HG03095 (cell line): ENCODE measurements around the gene PAMR1.

Experiments
- ATAC-seq: cut with Tn5 transposase; IDR thresholded peaks from one replicate; pipeline ENCODE4 v1.9.1; 2021; ENCODE audit warnings: moderate library complexity; ENCODE audit not compliant: unreplicated experiment

The PAMR1 gene

GRCh38 chr11:35461917-35462538 is 63.4 kb downstream of the PAMR1 start:
- ATAC-seq = no peak

DNA sequence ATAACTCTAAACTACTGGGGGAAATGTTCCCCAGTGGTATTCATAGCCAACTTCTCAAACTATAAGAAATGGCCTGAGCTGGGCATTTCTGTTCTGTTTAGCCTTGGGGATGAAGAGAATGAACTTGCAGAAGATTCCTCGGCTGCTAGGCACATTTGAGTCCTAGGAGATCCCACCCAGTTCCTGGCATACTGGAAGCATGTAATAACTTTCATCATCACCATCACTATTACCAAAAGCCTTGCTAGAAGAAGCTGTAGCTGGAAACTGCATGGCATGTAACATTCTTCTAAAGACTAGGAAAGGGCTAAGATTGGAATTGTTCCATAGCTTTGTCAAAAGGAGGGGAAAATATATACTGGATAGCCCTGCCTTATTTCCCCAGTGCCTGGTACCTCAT is 65.9 kb downstream of the PAMR1 start:
- no peak for ATAC-seq

DNA sequence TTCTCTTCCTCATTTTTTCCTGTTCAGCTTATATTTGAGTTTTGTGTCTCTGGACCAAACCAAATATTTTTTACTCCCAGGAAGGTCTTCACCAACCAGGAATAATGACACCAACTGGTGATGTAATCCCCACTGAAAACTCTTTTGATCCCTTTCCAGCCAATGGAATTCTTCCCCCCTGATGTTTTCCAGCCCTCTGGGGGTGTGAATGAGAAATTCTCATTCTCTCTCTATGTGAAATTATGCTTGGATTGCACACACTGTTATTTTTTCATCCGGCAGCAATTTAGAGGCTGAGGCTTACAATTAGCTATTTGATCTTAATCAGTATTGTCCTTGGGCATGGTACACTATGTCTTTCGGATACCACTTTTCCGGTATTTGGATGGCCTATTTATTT is 66.6 kb downstream of the PAMR1 start:
- no peak for ATAC-seq

GRCh38 chr11:35454362-35454761 is 71.1 kb downstream of the PAMR1 start:
- no peak for ATAC-seq

DNA sequence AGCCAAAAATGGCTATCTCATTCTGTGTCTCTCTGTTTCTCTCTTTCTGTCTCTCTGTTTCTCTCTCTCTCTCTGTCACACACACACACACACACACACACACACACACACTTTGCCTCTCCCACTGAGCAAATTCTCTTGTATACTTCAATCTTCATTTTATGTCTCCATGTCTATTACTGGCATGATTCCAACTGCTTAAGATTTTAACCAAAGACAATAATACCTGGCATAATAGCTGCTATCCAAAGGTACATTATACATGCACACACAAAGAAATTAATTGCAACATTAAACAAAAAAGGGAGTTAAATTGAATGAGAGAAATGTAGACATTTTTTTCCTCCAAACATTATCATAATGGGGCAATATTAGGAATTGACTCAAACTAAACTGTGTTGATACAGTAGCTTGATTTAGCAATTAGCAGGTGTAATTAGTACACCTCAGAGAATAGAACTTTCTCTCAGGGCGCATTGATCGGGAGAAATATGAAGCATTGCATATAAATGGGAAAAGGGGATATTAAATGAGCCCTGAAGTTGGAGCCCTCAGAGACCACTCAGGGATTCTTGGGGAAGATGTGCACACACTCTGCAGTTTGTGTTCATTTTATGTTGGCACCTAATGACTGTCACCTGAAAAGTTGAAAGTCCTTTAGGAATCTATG is 88.7 kb downstream of the PAMR1 start:
- no peak for ATAC-seq

GRCh38 chr11:35433588-35433987 is 91.8 kb downstream of the PAMR1 start:
- ATAC-seq = no peak

- no peak for ATAC-seq
Observed at GRCh38 chr11:35432464-35432863, 93.0 kb downstream of the PAMR1 start.

DNA sequence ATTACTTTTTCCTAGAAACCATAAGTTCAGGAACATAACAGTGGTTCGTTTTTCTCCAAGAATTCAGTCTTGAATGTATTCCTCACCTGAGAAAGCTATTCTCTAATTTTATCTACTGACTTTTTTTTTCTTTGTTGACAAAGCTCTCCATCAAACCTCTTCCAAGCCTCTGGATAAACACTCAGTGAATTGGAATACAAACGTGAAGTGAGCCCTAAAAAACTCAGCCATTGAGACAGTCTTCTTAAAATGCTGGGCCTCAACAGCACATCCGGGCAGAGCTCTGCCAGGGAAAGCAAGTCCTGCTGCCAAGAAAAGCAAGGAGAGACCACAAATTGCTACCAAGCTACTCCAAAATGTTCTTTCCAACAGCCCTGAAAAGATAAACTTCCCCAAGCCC is 98.3 kb downstream of the PAMR1 start:
- ATAC-seq = no peak

GRCh38 chr11:35426351-35426750 is 99.1 kb downstream of the PAMR1 start:
- ATAC-seq = no peak

DNA sequence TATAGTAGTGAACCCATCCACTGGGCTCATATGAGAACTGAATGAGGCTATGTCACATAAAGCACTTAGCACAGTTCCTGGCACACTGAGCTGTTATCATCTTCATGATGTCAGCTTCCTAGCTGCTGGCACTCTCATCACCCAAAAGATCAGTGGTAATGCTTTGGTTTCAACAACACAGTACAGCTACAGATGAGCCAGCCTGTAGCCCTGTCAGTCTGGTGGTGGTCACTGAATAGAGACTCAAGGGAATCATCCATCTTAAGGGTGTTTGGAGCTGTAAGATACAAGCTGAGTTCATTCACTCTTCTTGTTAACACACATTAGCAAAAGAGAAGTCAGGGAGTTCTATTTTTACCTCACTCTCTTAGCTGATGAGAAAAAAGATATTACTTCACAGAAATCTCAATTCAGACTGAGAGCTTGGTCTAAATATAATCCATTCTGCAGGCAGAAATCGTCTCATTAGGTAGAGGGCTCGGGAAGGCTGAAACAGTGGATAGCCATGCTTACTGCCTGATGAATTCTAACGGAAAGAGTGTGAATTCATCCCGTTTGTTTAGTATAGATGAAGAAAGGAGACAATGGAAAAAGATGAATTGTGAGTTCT is 99.7 kb downstream of the PAMR1 start:
- no peak for ATAC-seq

GRCh38 chr11:35424157-35424940 is 101.1 kb downstream of the PAMR1 start:
- ATAC-seq = no peak

GRCh38 chr11:35420371-35420770 is 105.0 kb downstream of the PAMR1 start:
- no peak for ATAC-seq

DNA sequence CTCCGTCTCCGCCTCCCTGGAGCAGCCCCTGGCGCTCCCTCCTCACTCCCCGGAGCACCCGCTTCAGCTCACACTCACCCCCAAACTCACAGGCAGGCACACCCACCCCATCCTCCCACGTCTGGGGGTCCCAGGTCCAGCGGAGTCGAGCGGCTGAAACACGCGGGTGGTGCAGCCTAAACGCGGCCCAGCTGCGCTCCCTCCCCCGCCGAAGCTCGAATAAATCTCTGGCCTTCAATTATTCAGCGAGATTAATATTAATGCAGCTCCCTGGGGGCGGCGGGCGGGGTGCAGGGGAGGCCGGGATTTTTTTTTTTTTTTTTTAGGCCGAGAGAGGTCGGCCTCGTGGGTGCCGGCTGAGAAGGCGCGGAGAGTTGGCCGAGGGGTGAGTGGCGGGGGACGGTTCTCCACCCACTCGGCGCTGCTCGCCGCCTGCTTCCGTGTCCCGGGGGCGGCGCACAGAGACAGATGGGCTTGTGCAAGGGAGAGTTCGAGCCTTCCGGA is 105.5 kb downstream of the PAMR1 start:
- ATAC-seq = no peak

DNA sequence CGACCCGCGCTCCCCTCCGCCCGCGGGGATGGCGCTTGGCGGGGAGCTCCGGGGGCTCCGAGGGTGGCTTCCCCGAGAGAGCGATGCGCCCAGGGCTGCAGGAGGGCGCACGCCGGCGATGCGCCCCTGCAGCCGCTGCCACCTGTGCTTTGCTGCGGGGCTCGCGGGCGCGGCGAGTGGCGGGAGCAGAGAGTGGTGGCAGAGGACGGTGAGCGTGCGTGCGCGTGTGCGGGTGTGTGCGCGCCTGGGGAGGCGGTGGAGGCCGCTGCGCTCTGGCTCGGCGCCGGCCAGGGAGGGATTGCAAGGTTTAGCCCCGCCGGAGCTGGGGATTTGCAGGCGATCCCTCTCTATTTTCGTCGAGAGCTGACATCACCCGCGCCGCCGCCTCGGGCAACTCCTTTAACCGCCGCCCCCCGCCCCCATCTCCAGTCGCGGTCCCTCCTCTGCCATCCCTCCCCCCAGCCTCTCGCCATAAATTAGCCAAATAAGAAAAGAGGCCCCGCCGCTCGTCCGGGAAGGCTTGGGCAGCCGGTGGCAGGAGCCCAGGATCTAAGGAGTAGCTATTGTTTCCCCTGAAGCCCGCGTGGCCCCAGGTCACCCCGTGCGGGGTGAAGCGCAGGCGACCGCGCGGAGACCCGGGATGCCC is 106.1 kb downstream of the PAMR1 start, which contains the start of gene SLC1A2:
SLC1A2 (minus strand) TSS at position 375 of the 646 bp plus-strand sequence. CDS start 592 bp downstream, outside the sequence.
- no peak for ATAC-seq

GRCh38 chr11:35418282-35419183 is 106.9 kb downstream of the PAMR1 start:
- ATAC-seq = no peak

DNA sequence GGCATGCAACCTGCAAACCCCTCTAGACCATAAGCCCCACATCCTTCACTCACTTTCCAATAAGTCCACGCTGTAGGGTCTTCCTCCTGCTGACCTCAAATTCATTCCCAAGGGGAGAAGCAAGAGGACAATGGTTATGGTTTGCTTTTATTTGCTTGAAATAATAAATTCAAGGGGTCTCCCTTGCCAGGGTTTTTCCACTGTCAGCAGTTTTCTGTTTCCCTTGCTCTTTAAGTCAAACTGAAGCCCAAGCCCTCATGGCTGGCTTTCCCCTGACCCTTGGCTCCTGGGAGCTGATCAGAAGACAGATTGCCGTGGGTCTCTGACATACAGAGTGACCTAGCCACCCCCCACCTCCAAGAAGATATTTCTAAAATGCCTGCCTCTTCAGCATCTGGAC is 109.9 kb downstream of the PAMR1 start:
- no peak for ATAC-seq

GRCh38 chr11:35414776-35415175 is 110.6 kb downstream of the PAMR1 start:
- ATAC-seq = no peak

GRCh38 chr11:35414311-35414710 is 111.1 kb downstream of the PAMR1 start:
- ATAC-seq = no peak

DNA sequence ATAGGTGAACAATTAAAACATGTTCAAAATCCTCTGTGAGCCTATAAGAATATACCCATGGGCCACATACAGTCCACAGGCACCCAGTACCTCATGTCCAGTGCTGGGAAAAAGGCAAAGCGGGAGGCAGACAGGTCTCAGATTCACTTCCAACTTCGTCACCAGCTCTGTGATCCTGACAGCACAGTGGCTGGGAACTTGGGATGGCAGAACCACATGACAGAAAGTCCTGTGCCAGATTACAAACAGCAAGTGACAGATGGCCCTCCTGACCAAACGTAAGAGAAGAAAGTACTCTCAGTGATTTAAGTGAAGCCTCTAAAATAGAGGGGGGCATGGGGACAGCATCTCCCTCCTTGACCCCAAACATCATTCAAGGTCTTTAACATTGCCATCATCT is 111.8 kb downstream of the PAMR1 start:
- ATAC-seq = no peak

GRCh38 chr11:35412285-35412684 is 113.1 kb downstream of the PAMR1 start:
- no peak for ATAC-seq
